CD4-positive, alpha-beta T cell treated with Interferon alpha-2 for 1 hour (primary cell): Measurements from ENCODE around the gene LRP4.
"Not testable (repeated sequence)": the region's sequence is repeated elsewhere in the genome, so short reads cannot be mapped to it uniquely, and the experiment has no call there.

Source experiments
- DNase-seq, 2 donors: peaks; one replicate each; pipeline ENCODE4 v3.0.0-alpha.2; 2020 to 2022

LRP4 gene, protein sequence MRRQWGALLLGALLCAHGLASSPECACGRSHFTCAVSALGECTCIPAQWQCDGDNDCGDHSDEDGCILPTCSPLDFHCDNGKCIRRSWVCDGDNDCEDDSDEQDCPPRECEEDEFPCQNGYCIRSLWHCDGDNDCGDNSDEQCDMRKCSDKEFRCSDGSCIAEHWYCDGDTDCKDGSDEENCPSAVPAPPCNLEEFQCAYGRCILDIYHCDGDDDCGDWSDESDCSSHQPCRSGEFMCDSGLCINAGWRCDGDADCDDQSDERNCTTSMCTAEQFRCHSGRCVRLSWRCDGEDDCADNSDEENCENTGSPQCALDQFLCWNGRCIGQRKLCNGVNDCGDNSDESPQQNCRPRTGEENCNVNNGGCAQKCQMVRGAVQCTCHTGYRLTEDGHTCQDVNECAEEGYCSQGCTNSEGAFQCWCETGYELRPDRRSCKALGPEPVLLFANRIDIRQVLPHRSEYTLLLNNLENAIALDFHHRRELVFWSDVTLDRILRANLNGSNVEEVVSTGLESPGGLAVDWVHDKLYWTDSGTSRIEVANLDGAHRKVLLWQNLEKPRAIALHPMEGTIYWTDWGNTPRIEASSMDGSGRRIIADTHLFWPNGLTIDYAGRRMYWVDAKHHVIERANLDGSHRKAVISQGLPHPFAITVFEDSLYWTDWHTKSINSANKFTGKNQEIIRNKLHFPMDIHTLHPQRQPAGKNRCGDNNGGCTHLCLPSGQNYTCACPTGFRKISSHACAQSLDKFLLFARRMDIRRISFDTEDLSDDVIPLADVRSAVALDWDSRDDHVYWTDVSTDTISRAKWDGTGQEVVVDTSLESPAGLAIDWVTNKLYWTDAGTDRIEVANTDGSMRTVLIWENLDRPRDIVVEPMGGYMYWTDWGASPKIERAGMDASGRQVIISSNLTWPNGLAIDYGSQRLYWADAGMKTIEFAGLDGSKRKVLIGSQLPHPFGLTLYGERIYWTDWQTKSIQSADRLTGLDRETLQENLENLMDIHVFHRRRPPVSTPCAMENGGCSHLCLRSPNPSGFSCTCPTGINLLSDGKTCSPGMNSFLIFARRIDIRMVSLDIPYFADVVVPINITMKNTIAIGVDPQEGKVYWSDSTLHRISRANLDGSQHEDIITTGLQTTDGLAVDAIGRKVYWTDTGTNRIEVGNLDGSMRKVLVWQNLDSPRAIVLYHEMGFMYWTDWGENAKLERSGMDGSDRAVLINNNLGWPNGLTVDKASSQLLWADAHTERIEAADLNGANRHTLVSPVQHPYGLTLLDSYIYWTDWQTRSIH (N-terminal part only)

DNA sequence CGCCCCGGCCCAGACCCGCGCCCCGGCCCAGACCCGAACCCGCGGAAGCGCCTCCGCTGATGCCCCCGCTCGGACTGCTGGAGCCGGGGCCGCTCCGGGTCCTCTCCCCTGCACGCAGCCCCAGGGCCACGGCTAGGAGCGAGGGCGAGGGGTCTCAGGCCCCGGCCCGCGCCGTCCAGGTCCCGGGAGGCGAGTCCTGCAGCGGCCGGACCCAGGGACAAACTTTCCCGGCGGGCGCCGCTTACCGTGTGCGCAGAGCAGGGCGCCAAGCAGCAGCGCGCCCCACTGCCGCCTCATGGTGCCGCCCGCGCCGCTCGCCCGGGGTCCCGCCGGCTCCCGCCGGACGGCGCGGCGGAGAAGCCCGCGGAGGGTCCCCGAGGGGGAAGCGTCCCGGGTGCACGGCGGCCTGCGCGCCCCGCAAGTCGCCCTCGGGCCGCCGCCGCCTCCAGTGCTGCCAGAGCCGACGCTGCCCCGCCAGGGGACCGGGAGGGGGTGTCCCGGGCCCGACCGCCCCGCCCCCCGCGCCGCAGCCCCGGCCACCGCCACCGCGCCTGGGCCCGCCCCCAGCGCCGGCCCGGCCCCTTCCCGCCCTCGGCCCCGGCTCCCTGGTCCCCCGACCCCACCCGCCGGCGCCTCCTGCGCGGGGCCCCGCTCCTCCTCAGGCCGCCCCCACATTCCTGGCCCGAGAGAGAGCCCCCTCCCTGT, at the start of gene LRP4:
TSS of gene LRP4 (minus strand) at position 468 of the 705 bp plus-strand sequence. CDS start at position 297, 171 bp downstream.
- peak in 1 of 2 donors; percentile 38 for DNase-seq

DNA sequence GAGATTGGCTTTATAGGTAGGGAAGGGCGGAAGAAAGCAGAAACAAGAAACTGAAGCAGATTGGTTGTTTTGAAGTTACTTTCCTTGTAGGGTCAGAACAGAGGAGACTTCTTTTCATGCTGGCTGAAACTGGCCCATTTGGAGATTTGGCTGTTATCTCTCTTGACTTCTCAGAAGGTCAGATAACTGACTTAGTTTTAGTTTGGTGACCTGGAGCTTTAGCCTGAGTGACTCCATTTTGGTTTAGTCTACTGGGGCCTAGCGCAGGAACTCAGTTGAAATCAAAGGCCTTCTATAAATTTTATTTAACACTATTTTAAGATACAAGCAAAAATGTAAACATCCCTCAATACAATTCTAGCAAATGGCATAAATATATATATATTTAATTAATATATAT, 49.6 kb upstream of the LRP4 start:
- DNase-seq: no peak

DNA sequence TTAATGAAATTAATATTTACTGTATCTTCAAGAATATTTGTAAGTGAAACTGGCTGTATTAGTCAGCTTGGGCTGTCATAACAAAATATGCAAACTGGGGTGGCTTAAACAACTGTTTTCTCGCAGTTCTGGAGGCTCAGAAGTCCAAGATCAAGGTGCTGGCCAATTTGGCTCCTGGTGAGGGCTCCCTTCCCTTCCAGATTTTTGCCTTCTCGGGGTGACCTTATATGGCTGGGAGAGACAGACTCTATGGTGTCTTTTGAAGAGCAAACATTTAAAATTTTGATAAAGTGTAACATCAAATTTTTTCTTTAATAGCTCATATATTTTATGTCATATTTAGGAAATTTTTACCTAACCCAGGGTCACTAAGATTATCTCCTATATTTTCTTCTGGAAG, 48.4 kb upstream of the LRP4 start:
- DNase-seq: no peak

DNA sequence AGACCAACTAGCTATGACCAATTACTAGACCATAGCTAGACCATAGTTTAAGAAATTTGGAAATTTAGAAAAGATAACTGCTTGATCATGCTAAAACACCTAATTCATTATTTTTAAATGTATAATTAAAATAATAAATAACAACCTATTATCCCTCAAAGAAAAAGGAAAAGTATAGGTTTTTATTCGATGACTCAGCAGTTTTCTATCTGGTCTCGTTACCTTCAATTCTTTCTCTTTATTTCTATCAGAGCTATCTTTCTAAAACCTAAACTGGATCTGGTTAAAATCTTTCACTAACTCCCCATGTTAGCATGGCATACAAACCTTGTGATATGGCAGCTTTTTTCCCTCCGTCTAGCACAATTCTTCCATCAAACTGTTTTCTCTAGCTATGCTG, 45.5 kb upstream of the LRP4 start:
- no peak for DNase-seq

DNA sequence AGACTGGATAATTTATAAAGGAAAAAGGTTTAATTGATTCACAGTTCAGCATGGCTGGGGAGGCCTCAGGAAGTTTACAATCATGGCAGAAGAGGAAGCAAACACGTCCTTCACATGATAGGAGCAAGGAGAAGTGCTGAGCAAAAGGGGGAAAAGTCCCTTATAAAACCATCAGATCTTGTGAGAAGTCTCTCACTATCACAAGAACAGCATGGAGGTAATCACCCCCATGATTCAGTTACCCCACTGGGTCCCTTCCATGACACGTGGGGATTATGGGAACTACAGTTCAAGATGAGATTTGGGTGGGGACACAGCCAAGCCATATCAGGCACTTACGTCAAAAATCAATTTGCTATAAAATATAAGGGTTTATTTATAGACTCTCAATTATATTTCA, 43.5 kb upstream of the LRP4 start:
- not testable (repeated sequence) for DNase-seq

DNA sequence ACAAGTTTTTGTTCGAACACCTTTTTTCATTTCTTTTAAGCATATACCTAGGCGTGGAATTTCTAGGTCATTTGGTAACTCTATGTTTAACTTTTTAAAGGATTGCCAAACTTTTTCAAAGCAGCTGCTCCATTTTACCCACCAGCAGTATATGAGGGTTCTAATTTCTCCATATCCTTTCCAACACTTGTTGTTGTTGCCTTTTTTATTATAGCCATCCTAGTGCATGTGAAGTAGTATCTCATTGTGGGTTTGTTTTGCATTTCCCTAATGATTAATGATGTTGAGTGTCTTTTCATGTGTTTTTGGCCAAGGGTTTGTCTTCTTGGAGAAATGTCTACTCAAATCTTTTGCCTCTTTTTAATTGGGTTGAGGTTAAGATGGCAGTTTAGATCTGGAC, 42.7 kb upstream of the LRP4 start:
- DNase-seq: no peak

DNA sequence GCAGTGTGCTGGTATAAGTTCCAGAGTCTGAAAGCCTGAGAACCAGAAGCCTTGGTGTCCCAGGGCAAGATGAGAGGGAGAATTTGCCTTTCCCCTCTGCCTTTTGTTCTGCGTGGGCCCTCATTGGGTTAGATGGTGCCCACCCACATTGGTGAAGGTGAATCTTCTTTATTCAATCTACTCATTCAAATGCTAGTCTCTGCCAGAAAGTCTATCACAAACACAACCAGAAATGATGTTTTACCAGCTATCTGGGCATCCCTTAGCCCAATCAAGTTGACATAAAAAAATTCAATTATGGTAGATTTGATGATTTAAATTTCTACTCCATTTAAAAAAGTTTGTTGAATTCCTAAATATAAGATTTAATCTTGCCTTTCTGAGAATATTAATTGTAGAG, 40.4 kb upstream of the LRP4 start:
- DNase-seq: no peak

DNA sequence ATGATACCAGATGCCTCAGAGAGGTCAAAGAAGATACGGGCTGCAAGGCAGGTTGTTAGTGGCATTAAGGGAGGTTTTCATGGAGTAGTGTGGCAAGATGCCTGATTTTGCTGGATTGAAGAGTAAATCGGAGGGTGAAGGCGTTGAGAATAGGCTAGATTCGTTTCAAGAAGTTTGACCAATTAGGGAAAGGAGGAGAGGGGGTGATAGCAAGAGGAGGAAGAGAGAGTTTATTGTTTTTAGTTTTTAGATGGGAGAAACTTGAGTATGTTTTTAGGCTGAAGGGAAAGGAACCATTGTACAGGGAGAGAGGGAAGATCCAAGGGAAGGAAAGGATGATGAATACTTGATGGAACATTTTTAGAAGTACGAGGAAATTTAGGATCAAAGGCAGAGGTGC, 34.7 kb upstream of the LRP4 start:
- DNase-seq: no peak

DNA sequence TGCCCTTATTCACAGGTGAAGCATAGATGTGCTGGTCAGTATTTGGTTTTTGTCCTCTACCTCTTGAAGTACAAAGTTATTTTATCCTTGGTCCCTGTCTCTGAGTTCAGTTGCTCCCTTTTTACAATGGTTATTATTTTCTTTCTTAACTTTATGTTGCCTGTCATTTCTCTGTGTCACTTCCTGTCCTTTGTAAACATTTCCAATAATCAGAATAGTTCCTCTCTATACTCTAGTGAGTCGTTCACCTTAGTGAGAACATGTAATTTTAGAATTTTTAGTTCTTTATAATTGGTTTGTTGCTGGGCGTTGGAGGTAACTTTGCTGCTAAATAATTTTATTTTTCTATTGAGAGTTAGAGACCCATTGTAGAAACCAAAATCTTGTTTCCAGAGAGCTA, 34.2 kb upstream of the LRP4 start:
- no peak for DNase-seq

DNA sequence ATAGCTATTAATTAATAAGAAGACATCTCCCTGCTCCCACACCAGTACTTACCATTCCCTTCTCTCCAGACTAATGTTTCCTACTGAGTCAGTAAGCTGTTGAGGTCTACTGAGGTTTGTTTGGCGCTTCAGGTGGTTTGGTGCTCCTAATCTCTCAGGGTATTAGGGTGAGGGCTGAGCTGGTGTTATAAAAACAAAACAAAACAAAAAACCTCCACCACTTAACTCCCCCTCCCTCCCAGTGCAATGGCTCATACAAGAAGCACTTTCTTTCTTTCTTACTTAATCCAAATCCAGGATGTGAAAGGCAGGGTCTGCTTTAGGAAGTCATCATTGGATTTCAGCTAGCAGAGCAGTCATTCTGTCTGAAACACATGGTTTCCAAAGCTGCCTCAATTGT, 33.5 kb upstream of the LRP4 start:
- no peak for DNase-seq

DNA sequence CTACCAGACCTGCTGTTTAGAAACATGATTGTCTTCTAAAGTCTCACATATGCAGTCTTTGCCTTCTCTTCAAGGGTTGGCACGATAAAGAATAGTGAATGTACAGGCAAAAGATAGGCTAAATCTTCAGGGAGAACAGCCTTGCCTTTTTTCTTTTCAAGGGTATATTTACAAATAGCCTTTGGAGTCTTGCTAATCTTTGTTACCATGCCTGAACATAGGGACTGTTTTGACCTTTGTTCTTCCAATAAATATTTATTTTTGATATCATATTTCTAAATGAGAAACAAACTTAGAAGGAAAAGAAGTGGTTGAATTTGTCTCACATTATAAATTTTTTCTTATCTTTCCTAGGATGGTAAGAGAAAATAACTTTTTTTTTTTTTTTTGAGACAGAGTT, 30.9 kb upstream of the LRP4 start:
- DNase-seq: no peak

DNA sequence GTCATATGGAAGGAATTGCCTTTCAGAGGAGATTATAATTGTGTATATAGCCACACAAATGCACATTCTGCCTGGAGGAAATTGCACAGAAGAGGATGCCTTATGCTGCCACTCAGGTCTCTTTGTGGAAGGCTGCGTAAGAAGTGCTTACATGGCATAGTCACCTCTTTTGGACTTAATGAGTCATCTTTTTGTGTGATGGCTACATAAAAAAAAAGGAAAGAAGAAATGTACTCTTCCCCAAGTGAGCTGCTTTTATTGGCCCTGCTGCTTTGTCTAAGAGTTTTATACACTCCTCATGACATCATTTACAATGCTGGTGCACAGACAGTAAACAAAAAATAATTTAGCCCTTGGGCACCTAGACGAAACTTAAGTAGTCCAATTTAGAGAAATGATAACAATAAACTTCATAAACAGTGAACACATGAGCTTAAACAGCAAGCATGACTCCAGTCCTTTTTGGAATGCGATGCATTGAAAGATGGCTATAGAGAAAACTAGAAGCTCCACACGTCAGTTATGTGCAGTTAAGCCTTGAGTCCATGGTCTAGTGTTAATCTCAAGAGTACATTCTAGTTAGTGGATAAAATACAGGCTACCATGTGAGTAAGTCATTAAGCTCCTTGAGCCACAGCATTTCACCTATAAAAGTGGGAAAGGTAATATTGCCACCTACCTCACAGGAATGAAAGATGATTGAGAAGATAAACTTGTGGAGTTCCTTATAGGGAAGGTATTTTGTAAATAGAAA, 30.2 kb upstream of the LRP4 start:
- DNase-seq: no peak

DNA sequence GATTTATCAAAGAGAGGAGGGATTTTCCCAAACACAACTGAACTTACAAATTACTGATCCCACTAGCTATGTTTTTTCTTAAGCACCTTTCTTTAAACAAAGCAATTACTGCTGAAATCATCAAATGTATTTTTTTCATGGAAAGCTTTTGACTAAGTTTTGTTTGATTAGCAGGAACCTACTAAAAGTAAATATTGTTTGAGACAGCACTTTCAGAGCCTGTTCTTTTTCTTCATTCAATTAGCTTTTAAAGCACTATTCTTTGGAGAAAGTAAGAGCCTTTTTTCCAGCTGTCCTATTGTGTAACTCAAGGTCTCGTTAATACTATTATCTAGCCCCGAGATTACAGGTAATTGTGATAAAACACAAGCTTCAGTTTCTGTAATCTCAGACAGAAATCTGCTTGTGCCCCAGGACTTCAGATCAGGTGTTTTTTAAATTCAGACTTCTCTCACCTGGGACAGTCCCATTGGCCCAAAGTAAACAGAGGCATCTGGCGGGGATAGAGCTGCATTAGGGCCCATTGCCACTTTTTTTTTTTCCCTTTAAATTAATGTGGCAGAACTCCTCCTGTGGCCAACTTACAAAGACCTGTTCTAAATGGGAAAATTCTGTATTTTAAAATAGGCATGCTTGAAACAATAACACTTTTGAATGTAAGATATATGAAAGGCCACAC, 29.2 kb upstream of the LRP4 start:
- no peak for DNase-seq

DNA sequence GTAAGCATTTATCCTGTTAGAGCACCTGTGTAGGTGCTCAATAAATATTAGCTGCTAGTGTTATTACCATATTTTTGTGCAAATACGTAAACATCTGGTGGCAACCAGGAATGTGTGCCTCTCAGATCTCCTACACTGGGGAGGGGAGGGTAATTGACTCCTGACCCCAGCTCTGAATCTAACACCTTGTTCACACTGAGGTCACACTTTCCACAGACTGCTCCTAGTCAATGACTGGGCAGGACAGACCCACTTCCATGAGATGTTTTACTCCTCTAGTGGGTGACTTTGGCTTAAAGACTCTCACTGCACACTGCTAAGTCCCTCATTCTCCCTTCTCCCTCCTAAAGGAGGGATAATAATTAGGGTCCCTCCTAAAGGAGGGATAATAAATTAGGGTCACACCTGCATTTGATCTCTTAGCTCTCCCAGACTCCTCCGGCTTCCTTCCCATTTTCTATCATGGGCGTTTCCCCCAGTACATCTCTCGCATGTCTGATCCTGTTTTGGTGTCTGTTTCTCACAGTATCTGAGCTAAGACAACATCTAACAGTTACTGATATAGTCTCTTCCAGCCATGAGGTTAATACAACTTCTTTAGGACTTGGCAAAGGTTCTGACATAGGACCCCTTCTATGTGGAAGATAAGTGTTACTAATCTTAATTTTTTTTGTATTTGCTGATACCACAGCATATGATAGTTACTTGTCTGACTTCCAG, 26.2 kb upstream of the LRP4 start:
- no peak for DNase-seq

DNA sequence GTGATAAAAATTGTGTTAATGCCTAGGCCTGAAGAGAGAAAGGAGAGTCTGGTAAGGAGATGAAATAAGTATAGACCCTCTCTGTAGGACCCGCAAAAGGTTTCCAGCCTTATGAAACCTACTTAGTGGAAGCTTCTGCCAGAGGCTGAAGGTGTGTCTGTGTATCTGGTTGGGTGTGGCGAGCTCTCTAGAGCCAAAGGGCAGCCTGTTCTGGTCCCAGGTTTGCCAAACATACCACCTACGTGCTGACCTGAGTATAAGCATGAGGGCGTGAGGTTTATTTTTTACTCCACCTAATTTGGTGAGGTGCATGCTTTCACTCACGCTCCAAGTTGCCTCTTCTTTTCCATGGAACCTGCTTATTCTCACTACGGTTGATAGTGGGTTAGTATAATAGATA, 23.8 kb upstream of the LRP4 start:
- no peak for DNase-seq

DNA sequence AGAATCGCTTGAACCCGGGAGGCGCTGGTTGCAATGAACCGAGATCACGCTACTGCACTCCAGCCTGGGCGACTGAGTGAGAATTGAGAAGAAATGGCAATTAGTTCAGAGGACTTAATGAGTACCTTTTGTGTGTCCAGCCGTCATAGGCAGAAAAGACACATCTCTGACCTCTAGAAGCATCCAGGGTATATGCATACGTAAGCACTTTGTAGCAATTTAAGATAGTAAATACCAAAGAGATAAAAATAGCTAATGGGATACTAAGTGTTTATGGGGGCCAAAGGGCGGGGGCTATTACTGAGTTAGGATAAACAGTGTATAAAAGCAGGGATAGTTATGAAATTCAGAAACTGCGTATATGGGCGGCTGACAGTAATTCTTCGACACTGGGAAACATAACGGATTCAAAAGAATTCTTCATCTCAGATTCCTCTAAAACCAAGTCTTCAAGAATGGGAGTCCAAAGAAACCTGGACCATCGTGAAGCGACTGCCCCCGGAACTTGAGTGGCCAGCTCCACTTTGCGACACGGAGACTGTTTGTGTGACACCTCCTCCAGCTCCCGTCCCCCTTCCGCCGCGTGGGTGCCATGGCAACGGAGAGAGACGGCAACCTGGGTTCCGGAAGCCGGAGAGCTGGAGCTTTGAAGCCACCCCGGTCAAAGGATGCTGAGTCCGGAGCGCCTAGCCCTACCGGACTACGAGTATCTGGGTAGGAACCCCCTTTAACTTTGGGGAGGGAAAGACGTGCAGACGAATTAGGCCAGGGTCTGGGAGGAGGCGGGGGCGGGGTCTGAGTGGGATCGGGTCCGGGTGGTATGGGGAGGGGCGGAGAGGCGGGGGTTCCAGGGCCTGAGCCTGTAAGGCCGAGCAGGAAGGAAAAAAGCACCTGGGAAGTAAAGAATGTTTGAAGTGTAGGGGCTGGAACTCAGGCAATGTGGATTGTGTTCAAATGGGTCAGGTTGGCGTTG, 18.1 kb upstream of the LRP4 start, which contains the start of gene CSTPP1:
TSS of gene CSTPP1 (plus strand) at position 624 of the 973 bp plus-strand sequence. CDS start at position 669, 45 bp downstream.
- peak; percentile 90 to 93 for DNase-seq

DNA sequence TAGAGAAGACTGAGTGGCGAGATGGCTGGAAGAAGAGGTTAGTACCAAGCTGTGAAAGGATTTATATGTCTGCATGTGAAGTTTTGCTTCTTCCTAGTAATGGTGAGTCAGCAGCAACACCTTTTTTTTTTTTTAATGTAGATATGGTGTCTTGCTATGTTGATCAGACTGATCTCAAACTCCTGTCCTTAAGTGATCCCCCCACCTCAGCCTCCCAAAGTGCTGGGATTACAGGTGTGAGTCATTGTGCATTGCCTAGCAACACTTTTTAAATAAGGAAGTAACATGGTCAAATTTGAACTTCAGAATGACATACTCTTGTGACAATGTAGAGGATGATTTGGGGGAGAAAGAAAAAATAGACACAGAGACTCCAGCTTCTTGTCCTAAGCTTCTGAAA, 11.7 kb upstream of the LRP4 start:
- no peak for DNase-seq

DNA sequence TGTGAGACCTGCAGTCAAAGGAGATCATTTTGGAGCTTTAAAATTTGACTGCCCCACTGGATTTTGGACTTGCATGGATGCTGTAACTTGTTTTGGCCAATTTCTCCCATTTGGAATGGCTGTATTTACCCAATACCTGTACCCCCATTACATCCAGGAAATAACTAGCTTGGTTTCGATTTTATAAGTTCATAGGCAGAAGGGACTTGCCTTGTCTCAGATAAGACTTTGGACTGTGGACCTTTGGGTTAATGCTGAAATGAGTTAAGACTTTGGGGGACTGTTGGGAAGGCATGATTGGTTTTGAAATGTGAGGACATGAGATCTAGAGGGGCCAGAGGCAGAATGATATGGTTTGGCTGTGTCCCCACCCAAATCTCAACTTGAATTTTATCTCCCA, 10.4 kb upstream of the LRP4 start:
- DNase-seq: not testable (repeated sequence)

DNA sequence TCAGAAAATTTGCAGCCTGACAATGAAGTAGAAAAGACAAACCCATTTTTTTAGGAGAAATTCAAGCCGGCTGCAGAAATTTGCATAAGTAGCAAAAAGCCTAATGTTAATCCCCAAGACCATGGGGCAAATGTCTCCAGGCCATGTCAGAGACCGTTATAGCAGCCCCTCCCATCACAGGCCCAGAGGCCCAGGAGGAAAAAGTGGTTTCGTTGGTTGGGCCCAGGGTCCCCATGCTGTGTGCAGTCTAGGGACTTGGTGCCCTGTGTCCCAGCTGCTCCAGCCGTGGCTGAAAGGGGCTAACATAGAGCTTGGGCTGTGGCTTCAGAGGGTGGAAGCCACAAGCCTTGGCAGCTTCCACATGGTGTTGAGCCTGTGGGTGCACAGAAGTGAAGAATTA, 9.6 kb upstream of the LRP4 start:
- not testable (repeated sequence) for DNase-seq
